Measurements from ENCODE around the gene VPS13C. TPM values are rescaled to one million over a fixed set of nuclear protein-coding genes. Genes with fewer than 3 reads are reported as not detected.

VPS13C gene
- total RNA-seq, 1 donor from 2014 or later = 57.4 TPM

DNA sequence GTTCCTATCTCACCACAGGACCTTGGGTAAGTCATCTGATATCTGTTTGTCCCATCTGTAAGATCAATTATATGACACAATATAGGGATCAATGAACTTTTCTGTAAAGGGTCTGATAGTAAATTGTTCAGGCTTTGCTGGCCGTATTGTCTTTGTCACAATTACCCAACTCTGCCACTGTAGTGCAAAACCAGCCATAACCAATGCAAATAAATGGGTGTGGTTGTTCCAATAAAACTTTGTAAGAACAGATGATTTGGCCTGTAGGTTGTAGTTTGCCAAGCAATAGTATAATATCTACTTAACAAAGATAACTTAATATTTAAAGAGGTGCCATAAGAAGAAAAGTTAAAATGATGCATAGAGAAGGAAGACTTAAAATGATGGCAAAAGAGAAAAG lies 210.8 kb downstream of the VPS13C start:
- intact Hi-C loops (cut with micrococcal nuclease) = no loop called here
- Mint-ChIP-seq H3K27ac (no peak overlapping the region), H3K4me3 (ENCODE audit: low read depth) (no peak overlapping the region), H3K9me3 (no peaks in the 10 kb centered on the region), H3K27me3 (ENCODE audit: low read depth) (peaks cover 14% of the 10 kb centered on the region), H3K4me1 (ENCODE audit: low read depth) (no peaks in the 10 kb centered on the region), H3K36me3 (ENCODE audit: low read depth) (peaks cover 14% of the 10 kb centered on the region)
- DNase-seq (ENCODE audit: low spot score) = no peak

DNA sequence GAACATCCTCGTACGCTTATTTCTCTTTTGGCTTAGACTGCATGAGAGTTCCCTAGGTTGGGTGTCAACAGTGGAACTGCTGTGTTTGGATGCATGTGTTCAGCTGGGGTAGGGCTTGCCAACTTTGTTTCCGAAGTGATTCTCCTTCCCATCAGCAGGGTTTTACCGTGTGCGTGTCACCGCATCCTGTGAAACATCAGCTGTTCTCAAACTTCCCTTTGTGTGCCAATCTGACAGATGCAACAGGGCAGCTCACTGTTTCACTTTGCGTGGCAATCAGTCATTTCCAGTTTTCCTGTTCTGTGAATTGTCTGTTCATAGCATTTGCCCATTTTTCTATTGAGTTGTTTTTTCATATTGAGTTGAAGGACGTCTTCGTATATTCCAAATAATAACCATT lies 218.8 kb downstream of the VPS13C start:
- Mint-ChIP-seq H3K9me3 (no peaks in the 10 kb centered on the region), H3K27ac (no peak overlapping the region), H3K36me3 (ENCODE audit: low read depth) (no peaks in the 10 kb centered on the region), H3K4me3 (ENCODE audit: low read depth) (no peak overlapping the region), H3K4me1 (ENCODE audit: low read depth) (no peaks in the 10 kb centered on the region), H3K27me3 (ENCODE audit: low read depth) (peaks cover 25% of the 10 kb centered on the region)
- no peak for DNase-seq (ENCODE audit: low spot score)
- intact Hi-C loops (cut with micrococcal nuclease) = no loop called here

DNA sequence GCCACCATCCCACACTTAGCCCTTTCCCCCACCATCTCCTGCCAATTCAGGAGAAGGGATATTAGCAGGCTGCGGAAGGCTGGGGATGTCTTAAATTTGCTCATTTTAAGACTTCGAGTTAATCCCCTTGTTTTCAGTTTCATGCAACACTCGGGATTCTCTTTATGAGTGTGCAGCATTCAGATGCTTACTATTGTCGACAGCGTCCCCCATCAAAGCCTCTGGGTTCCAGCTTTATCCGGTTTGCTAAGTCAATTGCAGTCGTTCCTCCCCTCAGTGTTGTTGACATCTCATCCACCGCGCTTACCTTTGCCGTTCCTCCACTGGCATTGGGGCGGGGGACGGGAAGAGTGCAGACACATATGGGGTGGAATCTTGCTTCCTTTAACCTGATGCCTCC lies 220.2 kb downstream of the VPS13C start:
- intact Hi-C loops (cut with micrococcal nuclease) = no loop called here
- H3K27ac Mint-ChIP-seq = no peak overlapping the region
- peaks cover 19% of the 10 kb centered on the region for H3K27me3 Mint-ChIP-seq (ENCODE audit: low read depth)
- H3K36me3 Mint-ChIP-seq (ENCODE audit: low read depth) = no peaks in the 10 kb centered on the region
- H3K4me1 Mint-ChIP-seq (ENCODE audit: low read depth) = no peaks in the 10 kb centered on the region
- DNase-seq (ENCODE audit: low spot score) = no peak
- H3K9me3 Mint-ChIP-seq = no peaks in the 10 kb centered on the region
- H3K4me3 Mint-ChIP-seq (ENCODE audit: low read depth) = no peak overlapping the region

DNA sequence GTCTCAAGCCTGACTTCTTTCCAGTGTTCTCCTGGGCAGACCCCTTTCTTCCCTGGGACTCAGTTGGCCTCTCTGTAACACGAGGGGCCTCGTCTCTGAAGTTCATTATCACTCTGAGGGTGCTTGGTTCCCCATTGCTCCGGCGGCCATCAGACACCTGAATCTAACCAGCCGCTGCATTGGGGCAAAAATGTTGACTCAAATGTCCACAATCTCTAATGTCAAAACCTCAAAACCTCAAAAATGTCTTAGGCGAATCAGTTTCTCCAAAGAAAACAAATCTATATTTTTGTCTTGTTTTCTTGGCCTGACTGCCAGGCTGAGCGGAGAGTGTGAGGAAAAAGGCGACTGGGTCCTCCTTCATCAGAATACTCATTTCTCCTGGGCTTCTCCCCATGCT lies 220.7 kb downstream of the VPS13C start:
- no peaks in the 10 kb centered on the region for H3K9me3 Mint-ChIP-seq
- H3K36me3 Mint-ChIP-seq (ENCODE audit: low read depth) = no peaks in the 10 kb centered on the region
- no peaks in the 10 kb centered on the region for H3K4me1 Mint-ChIP-seq (ENCODE audit: low read depth)
- H3K27ac Mint-ChIP-seq = no peak overlapping the region
- DNase-seq (ENCODE audit: low spot score) = no peak
- intact Hi-C loops (cut with micrococcal nuclease) = loop anchor here (10.0 kb wide), 1 partner anchor 1255 kb away; no protein-coding TSS in a partner anchor
- H3K27me3 Mint-ChIP-seq (ENCODE audit: low read depth) = peaks cover 19% of the 10 kb centered on the region
- H3K4me3 Mint-ChIP-seq (ENCODE audit: low read depth) = no peak overlapping the region

DNA sequence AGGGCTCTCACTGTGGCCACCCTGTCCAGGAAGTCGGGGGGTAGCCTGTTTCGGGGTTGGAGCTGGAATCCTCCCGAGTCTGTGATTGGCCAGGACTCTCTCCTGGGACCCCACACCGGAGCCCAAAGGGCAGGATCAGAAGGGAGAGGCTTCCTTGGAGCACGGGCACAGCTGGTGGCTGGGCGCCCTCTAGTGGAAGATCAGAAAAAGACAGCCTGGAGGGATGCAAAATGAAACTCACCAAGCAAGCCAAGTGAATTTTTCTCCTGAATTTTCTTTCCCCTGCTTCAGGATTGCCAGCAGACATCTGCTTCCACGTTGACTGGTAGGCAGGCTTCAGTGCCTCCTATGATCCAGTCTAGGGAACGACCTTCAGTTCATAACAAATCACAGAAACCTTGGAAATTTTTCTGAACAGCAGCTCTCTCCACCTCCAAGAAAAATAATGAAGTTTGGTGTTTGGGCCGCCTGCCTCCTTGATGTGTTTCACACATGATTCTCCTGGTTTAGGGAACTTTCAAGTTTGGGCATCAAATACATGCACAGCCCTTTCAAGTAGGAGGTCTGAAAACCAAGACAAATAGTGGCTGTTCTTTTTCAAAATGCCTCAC lies 224.6 kb downstream of the VPS13C start:
- intact Hi-C loops (cut with micrococcal nuclease) = loop anchor here (2.0 to 10.0 kb wide), 2 partner anchors 669 to 1251 kb away; no protein-coding TSS in a partner anchor
- Mint-ChIP-seq H3K27ac (no peak overlapping the region), H3K9me3 (no peaks in the 10 kb centered on the region), H3K4me1 (ENCODE audit: low read depth) (peaks cover 2% of the 10 kb centered on the region), H3K4me3 (ENCODE audit: low read depth) (no peak overlapping the region), H3K36me3 (ENCODE audit: low read depth) (no peaks in the 10 kb centered on the region), H3K27me3 (ENCODE audit: low read depth) (peaks cover 19% of the 10 kb centered on the region)
- peak; percentile 36 for DNase-seq (ENCODE audit: low spot score)

DNA sequence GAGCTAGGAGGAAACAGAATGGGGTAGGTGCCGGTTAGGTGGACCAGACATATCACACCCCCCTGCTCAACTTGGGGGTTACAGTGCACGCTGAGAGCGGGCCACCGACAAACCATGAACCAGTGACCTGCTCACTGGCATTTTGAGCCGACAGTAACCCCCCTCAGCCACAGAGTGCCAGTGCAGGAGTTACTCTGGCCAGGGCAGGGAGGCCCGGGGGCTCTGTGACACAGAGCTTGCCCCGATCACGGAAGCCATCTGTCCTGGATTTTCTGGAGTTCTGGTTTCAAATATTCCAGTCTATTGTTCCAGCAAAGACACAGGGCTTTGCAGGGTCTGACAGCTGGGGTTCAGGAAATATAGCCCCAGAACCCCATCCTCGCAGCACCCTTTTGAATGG lies 225.2 kb downstream of the VPS13C start:
- no peak overlapping the region for H3K4me3 Mint-ChIP-seq (ENCODE audit: low read depth)
- H3K9me3 Mint-ChIP-seq = no peaks in the 10 kb centered on the region
- H3K27me3 Mint-ChIP-seq (ENCODE audit: low read depth) = peaks cover 19% of the 10 kb centered on the region
- intact Hi-C loops (cut with micrococcal nuclease) = loop anchor here (2.0 to 10.0 kb wide), 2 partner anchors 668 to 1250 kb away; no protein-coding TSS in a partner anchor
- peaks cover 2% of the 10 kb centered on the region for H3K4me1 Mint-ChIP-seq (ENCODE audit: low read depth)
- no peaks in the 10 kb centered on the region for H3K36me3 Mint-ChIP-seq (ENCODE audit: low read depth)
- no peak overlapping the region for H3K27ac Mint-ChIP-seq
- DNase-seq (ENCODE audit: low spot score) = no peak

DNA sequence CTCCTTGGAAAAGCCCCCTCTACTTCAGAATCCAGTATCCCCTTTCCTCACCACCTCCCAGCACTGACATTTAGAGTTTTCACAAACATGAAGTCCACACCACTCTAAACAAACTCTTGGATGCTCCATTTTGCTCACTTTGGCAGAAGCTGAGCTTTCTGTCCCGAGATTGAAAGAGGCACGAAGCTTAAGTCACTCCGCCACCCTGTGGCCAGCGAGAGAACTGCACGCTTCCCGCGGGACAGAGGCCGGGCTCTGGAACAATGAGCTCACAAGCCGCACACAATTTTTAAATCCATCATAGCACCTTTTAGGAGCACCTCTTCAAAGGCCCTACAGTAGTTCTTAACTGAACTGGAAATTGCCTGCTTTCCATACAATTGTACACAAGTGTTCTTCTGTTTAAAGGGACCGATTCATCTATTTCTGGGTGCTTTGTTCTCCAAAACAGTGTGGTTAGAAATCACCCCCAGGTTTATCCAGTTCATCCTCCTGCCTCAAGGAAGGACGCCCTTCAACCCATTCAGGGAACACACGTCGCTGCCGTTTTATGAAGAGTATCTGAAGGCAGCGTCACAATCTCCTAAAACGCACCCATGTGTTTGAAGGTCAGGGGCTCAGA lies 226.1 kb downstream of the VPS13C start:
- intact Hi-C loops (cut with micrococcal nuclease) = loop anchor here (2.0 to 10.0 kb wide), 2 partner anchors 667 to 1249 kb away; no protein-coding TSS in a partner anchor
- H3K27ac Mint-ChIP-seq = no peak overlapping the region
- DNase-seq (ENCODE audit: low spot score) = peak; percentile 51
- peaks cover 2% of the 10 kb centered on the region for H3K4me1 Mint-ChIP-seq (ENCODE audit: low read depth)
- no peaks in the 10 kb centered on the region for H3K9me3 Mint-ChIP-seq
- peaks cover 19% of the 10 kb centered on the region for H3K27me3 Mint-ChIP-seq (ENCODE audit: low read depth)
- no peaks in the 10 kb centered on the region for H3K36me3 Mint-ChIP-seq (ENCODE audit: low read depth)
- H3K4me3 Mint-ChIP-seq (ENCODE audit: low read depth) = no peak overlapping the region

DNA sequence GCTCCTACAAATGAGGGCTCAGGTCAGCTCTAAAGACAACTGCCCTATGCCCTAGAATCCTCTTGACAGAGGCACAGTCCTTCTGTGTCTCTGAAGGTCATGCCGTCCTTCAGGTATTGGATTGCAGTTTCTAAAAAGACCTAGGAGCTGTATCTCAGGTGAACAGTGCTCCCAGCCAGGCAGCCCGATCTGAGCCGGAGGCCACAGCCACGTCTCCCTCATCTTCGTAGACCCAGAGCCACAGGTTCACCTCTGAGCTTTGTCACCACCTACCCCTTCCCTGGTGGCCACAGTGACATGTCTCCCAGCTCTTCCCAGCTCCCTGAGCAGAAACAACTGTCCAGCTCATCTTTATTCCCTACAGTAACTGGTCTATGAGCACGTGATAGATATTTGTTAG lies 228.0 kb downstream of the VPS13C start:
- Mint-ChIP-seq H3K4me1 (ENCODE audit: low read depth) (peaks cover 2% of the 10 kb centered on the region), H3K9me3 (no peaks in the 10 kb centered on the region), H3K4me3 (ENCODE audit: low read depth) (no peak overlapping the region), H3K36me3 (ENCODE audit: low read depth) (no peaks in the 10 kb centered on the region), H3K27me3 (ENCODE audit: low read depth) (peaks cover 16% of the 10 kb centered on the region), H3K27ac (no peak overlapping the region)
- intact Hi-C loops (cut with micrococcal nuclease) = loop anchor here (10.0 kb wide), 1 partner anchor 1247 kb away; no protein-coding TSS in a partner anchor
- DNase-seq (ENCODE audit: low spot score) = no peak

DNA sequence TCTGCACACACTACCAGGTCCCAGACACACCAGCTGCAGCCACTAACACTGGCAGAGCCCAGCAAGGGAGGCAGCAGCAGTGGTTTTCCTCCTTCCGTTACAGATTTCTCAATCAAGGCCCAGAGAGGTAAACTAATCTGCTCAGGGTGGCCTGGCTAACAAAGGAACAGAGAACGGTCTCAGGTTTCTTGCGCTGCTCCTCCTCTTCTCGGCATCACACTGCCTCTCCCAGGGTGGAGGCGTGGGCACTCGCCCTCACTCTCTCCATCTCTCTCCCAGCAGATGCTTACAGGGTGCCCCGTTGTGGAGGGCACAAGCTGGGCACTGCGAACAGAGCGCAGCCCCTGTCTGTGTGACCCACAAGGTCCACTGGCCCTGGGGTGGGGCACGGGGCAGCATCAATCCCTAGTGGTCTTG lies 228.7 kb downstream of the VPS13C start:
- Mint-ChIP-seq H3K9me3 (no peaks in the 10 kb centered on the region), H3K4me1 (ENCODE audit: low read depth) (peaks cover 2% of the 10 kb centered on the region), H3K36me3 (ENCODE audit: low read depth) (no peaks in the 10 kb centered on the region), H3K27me3 (ENCODE audit: low read depth) (peaks cover 16% of the 10 kb centered on the region), H3K27ac (no peak overlapping the region), H3K4me3 (ENCODE audit: low read depth) (no peak overlapping the region)
- intact Hi-C loops (cut with micrococcal nuclease) = loop anchor here (10.0 kb wide), 1 partner anchor 1247 kb away; no protein-coding TSS in a partner anchor
- no peak for DNase-seq (ENCODE audit: low spot score)

DNA sequence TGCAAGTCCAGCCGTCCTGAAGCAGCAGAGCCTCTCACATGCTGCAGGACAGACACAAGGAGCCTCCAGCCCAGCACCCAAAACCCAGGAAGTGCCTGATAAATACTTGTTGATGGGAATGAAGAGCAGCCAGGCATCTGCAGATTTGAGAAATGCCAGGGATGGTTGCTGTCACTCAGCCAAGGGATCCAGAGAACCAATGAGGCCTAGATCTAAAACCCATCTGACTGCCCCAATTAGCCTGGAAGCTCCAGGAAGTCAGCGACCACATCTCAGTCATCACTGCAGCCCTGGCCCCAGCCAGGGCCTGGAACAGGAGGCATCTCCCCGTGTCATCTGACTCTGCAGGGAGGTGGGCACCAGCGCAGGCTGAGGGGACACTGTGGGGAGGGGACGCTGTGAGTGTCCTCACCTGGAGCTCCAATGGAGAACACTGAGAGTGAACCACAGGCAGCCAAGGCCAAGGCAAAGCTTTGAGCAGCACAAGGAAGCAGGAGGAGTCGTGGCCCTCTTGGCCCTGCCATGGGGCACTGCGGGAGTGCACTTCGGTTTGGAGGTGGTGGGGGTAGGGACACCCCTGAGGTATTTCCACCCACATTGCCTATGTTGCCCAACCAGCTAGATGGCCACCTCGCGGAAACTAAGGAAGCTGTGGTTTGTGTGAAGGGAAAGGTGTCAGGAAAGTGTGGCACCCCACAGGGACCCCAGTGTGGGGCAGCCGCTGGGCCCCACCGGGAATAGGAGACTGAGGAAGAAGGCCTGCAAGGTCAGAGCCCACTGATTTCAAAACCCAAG lies 229.5 kb downstream of the VPS13C start:
- H3K9me3 Mint-ChIP-seq = no peaks in the 10 kb centered on the region
- H3K4me1 Mint-ChIP-seq (ENCODE audit: low read depth) = peaks cover 2% of the 10 kb centered on the region
- no peak for DNase-seq (ENCODE audit: low spot score)
- H3K27me3 Mint-ChIP-seq (ENCODE audit: low read depth) = peaks cover 18% of the 10 kb centered on the region
- H3K4me3 Mint-ChIP-seq (ENCODE audit: low read depth) = no peak overlapping the region
- H3K36me3 Mint-ChIP-seq (ENCODE audit: low read depth) = no peaks in the 10 kb centered on the region
- no peak overlapping the region for H3K27ac Mint-ChIP-seq
- intact Hi-C loops (cut with micrococcal nuclease) = loop anchor here (10.0 kb wide), 1 partner anchor 1246 kb away; no protein-coding TSS in a partner anchor

DNA sequence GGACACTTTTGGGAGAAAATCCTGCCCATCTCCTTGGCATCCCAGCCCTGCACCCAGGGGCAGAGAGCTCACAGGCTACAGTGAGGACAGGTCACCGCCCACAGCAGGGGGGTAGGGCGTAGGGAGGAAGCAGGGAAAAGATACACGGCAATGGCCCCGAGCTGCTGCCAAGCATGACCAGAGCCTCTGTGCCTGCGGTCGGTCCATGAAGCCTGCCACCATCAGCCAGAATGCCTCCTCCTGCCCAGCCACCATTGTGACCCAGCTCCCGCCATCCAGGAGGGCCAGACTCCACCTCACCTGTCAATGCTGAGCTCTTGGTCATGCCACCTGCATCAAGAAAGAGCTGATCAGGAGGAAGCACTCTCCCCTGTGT lies 230.7 kb downstream of the VPS13C start:
- H3K36me3 Mint-ChIP-seq (ENCODE audit: low read depth) = no peaks in the 10 kb centered on the region

DNA sequence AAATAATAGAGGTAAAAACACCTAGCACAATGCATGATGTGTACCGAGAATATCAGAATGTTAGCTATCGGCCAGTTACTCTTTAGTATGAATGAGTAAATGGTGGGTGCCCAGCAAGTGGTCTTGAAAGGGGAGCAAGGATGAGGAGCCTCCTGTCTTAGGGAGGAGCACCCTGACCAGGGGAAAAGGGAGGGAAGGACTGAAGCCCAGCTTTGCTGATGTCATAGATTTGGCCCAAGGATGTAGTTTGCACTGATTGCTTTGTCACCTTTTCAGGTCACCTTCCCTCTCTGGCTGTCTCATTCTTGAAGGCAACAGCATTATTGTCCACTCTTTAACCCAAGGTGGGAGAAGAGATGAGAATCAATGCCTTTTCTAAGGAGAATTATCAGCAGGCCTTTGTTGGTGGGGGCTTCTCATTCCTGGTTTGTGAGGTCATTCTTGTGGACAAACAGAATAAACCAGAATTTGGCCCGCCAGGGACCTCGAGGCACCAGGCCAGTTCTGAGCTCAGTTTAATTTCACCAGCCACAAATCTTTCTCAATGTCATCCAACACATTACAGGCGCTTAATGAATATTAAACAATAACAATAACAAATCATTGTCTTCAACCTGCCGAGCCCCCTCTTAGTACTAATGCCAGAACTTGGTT lies 231.3 kb downstream of the VPS13C start:
- H3K36me3 Mint-ChIP-seq (ENCODE audit: low read depth) = no peaks in the 10 kb centered on the region
- no peak overlapping the region for H3K4me3 Mint-ChIP-seq (ENCODE audit: low read depth)
- no peak for DNase-seq (ENCODE audit: low spot score)
- H3K27me3 Mint-ChIP-seq (ENCODE audit: low read depth) = peaks cover 20% of the 10 kb centered on the region
- intact Hi-C loops (cut with micrococcal nuclease) = no loop called here
- no peak overlapping the region for H3K27ac Mint-ChIP-seq
- H3K4me1 Mint-ChIP-seq (ENCODE audit: low read depth) = peaks cover 2% of the 10 kb centered on the region
- H3K9me3 Mint-ChIP-seq = no peaks in the 10 kb centered on the region

More for the DNA sequence above, 230.7 kb downstream of the VPS13C start:
- Mint-ChIP-seq H3K27ac (no peak overlapping the region), H3K9me3 (no peaks in the 10 kb centered on the region), H3K4me1 (ENCODE audit: low read depth) (peaks cover 2% of the 10 kb centered on the region), H3K4me3 (ENCODE audit: low read depth) (no peak overlapping the region), H3K27me3 (ENCODE audit: low read depth) (peaks cover 19% of the 10 kb centered on the region)
- intact Hi-C loops (cut with micrococcal nuclease) = no loop called here
- no peak for DNase-seq (ENCODE audit: low spot score)

Data from activated T-helper 2 cell treated with anti-CD3 and anti-CD28 coated beads, Interferon-gamma antibody, Interleukin-2, Interleukin-4, amounts not matched to agents 10 μg/mL and 5 μg/mL and 100 μg/mL, durations not matched to agents 14 hours and 24 hours and 36 hours (primary cell).